Activated CD8-positive, alpha-beta memory T cell treated with anti-CD3 and anti-CD28 coated beads, Interleukin-2, amount 50 U/mL, for 48 hours (primary cell): ENCODE measurements around the gene PDC.
"Not testable (repeated sequence)": the region's sequence is repeated elsewhere in the genome, so short reads cannot be mapped to it uniquely, and the experiment has no call there.

Experiments
- DNase-seq: peaks from one replicate; pipeline ENCODE4 v3.0.0-alpha.2; 2020

PDC gene

DNA sequence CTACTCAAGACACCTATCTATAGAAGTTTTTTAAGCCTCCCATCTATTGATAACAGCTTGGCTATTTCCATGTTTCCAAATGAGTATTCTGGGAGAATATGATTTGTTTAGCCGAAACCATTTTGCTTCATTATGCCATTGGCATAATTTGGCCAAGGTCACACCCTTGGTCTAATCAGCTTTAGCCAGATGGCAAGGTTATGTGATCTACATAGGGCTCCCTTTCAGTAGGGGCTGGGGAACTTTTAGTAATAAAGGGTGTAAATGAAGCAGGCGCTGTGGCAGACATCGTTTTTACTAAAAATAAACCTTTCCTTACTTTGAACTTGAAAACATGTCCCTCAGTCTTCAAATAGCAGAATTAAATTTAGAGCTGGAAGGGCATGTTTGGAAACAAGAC, 3.0 kb upstream of the PDC start:
- no peak for DNase-seq

DNA sequence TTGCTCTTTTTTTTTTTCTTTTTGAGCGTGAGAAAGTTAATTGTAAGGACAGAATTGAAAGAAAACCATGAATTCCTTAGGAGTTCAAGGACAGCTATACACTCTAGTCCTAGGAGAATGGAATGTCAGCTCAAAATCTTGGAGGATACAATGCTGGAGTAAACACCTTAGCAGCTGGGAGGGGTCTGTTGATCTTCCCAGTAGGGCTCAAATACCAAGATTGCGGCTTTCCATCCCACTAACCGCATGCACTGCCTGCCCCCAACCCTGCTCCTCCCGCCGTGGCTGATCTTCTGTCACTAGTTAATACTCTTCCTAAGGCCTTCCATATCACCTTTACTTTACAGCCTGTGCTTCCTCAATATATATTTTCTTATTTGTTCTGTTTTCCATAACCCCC, 2.6 kb upstream of the PDC start:
- no peak for DNase-seq

DNA sequence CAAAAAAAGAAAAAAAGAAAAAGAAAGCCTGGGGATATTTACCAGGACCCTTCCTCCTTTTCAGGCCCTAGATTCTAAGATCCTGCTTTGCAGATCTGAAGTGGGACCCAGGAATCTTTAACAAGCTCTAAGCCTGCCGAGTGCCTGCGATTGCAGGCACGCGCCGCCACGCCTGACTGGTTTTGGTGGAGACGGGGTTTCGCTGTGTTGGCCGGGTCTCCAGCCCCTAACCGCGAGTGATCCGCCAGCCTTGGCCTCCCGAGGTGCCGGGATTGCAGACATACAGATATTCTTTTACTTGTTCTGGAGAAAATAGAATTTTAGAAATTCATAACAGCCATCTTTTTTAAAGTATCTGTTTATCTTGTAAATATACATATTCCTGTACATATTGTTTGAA, 1.8 kb downstream of the PDC start:
- DNase-seq = not testable (repeated sequence)

DNA sequence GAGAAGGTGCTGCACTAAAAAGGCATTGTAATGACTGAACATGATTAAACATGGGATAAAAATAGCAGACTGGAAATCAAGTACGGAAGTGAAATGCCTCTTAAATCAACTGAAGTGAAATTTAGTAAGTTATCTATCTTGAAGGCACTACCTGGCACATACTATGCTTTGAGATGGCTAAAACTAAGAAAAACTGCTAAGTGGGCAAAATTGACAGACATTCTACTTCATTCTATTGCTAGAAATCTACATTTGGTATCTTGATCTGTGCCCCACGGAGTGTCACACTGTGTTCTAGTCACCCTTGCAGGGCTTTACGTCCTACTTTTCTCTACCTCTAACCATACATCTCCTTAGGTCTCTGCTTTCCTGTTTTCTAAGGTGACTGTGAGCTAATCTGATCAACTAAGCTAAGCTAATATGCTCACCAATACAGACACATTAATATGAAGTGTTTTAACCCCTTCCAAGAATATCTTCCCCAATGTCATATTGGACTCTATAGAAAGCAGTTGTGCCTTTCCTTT, 4.1 kb downstream of the PDC start:
- no peak for DNase-seq

DNA sequence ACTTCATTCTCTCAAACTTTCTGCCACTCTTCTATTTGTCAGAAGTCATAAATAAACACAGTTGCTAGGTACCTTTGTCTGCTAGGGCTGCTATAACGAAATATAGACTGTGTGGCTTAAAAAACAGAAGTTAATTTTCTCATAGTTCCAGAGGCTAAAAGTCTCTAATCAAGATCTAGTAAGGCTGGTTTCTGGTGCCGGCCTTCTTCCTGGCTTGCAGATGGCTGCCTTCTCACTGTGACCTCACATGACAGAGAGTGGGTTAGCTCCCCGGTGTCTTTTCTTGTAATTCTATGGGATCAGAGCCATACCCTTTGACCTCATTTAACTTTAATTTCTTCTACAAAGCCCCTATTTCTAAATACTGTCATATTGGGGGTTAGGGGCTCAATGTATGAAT, 5.9 kb downstream of the PDC start:
- DNase-seq = no peak

DNA sequence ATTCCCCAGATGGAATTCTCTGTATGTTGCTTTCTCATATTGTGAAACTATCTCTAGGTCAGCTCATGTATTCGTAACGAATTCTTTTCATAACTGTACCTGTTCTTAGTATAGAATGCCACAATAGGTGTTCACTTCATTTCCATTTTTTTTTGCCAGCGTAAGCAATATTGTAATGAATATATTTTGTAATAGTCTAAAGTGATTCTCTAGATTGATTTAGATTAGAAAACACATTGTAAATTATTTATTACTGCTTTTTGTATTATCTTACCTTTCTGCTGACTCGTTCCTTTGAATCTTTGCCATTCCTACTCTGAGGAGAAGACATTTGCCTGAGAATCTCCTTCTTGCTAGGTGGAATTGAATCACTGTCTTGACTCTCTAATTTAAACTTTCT, 14.8 kb downstream of the PDC start:
- DNase-seq = no peak

DNA sequence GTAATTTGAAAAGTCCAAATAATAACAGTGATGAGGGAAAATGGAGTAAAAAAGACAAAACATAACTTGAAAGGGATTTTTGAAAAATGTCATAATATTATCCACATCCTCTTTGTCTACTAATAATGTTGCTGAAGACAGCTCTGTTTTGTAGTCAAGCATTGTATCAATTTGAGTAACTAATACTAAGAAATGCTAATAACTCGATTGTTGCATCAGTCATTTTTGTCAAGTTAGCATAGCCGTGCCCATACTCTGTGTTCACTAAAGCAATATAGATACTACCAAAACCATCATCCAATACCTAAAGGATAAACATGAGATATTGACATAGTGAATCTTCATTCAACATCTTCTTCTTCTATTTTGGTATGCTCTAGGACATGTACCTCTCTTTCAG, 17.3 kb downstream of the PDC start:
- DNase-seq = no peak

DNA sequence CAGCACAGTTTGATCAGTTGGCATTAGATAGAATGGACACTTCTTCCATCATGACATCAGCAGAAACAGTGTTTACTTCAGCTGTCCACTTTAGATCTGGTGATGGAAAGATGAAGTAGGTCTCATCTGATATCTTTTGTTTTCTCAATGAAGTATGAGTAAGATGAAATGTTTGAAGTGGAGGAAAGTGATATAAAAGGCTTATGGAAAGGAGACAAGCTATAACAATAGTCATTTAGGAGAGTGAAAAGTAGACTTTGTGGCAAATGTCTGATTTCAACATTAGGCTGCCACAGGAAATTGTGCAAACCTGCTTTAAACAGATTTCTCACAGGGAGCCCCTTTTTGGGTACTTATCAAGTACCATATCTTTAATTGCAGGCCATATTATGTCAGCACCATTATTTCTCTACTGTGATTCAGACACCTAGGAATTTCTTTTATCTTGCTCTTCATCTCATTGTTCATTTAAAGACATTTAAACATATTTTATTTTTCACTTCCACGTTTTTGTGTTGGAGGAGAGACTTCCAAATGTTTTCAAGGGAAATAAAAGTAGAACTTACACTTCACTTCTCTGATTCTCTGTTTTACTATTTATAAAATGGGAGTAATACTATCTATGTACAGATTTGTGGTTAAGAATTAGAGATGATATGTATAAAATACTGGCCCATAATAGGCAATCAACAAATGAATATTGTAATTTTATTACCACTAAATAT, 18.1 kb downstream of the PDC start:
- DNase-seq = no peak

DNA sequence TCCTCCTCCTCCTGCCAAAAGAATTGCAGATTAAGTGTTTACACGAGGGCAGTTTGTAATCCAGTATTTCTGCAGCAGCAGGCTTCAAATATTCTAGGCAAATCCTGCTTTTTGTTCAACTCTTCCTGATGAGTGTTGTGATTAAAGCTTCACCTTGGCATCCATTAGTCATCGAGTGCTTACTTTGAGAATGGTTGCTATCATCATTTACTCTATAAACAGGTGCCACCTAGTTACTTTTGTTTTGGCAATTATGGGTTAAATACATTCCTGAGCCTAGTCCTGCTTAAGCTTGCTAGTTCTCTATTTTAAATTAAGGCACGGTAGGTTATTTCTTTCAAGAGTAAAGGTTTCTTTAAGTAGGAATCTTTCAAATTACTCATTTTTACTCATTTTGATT, 20.3 kb downstream of the PDC start:
- no peak for DNase-seq

DNA sequence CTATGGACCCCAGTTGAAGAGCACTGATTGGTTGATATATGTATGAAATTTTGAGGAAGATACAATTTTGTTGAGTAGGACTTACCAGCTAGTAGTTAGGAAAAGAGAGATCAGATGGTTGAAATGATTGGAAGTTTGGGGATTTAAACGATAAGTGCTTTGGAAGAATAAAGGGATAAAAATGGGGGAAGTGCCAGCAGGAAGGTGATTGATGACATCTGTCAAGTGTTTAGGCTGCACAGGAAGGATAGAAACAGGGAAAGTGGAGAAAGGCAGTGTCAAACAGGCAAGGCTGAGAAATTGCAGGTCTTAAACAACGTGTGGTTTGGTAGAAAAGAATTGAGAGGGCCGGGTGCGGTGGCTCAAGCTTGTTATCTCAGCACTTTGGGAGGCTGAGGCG, 22.3 kb downstream of the PDC start:
- no peak for DNase-seq

DNA sequence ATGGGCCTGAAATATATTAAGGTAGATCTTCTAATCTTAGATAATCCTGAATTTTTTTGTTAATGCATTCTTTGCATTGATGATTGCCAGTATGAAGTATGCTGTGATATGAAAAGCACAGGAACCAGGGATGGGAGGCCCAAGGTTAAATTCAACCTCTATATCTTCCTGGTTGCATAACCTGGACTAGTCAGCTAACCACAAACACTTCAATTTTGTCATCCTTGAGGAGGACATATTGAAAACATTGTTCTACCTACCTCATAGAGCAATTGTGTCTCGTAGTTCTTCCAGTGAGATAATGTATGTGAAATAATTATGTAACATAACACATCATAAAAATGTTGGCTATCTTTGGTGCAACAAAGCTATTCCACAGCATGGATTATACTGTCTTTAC, 25.6 kb downstream of the PDC start:
- DNase-seq = no peak

DNA sequence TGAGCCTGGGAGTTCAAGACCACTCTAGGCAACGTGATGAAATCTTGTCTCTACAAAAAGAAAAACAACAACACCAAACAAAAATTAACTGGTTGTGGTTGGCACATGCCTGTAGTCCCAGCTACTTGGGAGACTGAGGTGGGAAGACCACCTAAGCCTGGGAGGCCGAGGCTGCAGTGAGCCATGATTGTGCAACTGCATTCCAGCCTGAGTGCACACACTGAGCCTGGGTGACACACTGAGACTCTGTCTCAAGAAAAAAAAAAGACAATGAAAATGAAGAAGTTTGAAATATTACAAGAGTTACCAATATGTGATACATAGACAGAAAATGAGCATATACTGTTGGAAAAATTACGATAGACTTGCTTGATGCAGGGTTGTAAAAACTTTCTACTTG, 31.9 kb downstream of the PDC start:
- DNase-seq = no peak

DNA sequence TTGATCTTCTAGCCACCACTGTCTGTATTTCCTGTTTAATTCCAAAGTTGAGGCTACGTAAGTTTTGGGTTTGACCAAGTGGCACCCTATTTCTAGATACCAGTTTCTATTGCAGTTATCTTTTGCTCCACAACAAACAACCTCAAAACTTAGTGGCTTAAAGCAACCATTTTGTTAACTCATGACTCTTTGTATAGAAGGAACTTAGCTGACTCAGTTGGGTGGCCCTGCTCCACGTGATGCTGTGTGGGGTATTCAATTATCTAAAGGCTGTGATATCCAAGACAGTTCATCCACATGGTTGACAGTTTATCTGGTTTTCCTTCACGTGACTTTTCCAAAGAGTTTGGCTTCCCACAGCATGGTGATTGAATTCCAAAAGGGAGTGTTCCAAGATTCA, 34.8 kb downstream of the PDC start:
- no peak for DNase-seq

DNA sequence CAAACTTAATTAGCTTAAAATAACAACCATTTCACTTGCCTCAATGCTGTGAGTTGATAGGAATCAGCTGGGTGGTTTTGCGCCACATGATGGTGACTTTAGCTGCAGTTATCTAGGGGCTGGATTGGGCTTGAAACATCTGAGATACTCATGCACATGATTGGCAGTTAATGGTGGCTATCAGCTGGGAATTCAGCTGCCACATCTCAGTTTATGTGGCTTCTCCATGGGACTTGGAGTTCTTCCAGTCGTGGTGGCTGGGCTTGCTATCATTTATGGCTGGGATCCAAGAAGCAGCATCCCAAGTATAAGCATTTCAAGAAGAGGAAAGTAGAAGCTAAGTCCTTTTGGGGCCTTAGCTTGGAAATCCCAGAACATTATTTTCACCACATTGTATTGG, 36.4 kb downstream of the PDC start:
- DNase-seq = no peak

DNA sequence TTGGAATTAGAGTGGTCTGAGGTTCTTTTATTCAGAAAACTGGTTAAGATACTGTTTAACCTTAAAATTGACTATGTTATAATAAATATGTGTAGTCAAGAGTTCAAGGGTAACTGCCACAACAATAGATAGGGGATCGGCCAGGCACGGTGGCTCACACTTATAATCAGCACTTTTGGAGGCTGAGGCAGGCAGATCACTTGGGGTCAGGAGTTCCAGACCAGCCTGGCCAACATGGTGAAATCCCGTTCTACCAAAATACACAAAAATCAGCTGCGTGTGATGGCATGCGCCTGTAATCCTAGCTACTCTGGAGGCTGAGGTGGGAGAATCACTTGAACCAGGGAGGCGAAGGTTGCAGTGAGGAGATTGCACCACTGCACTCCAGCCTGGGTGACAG, 39.5 kb downstream of the PDC start:
- no peak for DNase-seq

DNA sequence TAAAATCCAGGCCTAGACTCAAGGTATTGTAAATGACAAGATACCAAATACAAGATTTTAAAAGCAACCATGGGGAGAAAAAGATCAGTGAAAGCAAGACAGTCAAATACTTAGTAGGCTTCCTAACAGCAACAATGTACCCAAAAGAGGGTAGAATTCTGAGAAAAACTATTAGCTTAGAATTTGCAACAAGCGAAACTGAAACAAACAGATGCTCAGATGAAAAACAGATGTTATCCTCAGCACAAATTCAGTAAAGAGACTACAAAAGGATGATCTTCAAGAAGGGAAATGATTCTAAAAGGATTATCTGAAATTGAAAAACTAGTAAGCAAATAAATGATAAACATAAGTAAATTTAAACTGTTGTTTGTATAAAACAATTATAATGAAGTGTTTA, 40.0 kb downstream of the PDC start:
- DNase-seq = no peak

DNA sequence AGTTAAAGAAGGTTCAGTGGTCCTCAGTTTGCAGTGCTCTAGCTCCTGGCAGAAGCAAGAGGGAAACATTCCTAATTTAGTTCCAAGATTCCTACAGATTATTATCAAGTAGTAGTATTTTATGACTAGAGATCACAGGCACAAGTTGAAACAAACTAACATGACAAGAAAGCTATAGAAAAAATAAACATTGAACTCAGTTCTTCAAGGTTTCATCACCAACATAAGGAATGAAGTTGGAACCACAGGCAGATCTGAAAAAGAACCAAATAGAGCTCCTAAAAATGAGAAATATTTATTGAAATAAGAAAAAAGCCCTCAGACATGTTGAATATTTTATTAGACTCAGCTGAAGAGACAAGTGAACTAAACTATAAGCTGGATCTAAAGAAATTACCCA, 40.6 kb downstream of the PDC start:
- no peak for DNase-seq

DNA sequence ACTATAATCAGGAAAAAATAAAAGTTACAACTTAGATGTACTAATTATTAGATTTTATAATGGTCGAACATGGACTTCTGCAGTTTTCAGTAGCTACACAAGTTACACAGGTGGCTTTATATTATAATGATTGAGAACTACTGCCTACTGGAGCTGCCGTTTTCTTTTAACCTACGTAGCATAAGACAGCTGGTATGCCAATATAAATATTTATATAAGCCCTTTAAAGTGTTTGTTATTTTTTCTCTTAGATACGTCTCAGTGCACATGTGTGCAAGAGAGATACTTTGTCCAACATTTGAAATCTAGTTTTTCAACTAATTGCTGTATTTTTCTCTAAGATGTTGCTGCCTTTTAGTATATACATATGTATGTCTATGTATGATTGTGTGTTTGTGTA, 42.4 kb downstream of the PDC start:
- no peak for DNase-seq

DNA sequence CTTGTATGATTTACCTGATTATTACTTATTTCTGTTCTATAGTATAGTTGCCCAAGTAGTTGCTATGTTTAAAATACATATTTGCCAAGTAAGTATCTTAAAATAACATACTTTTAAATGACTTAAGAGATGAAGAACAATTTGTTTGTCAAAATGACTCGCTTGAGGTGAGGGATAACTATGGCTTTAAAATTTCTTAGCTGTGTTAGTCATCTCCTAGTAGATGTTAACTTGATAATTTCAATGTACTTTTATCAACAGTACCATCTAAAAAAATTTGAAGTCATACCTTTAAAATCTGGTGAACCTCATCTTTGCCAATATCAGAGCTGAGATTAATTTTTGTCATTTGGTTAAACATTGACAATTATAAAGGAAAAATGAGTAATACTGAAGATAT, 47.6 kb downstream of the PDC start:
- no peak for DNase-seq

DNA sequence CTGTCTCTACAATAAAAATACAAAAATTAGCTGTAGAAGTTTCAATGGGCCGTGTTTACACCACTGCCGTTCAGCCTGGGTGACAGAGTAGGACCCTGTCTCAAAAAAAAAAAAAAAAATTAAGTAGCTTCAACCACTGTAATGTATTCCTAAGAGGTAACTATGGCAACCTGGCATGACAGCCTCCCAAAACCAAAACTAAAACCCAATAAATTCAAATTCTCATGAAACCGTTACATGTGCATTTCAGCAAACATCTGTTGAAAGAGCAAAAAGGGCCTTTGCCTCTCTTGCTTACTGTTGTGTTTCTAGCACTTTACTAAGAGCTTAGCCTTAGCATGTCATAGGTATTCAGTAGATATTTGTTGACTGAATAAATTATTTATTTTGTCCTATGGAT, 51.8 kb downstream of the PDC start:
- no peak for DNase-seq

DNA sequence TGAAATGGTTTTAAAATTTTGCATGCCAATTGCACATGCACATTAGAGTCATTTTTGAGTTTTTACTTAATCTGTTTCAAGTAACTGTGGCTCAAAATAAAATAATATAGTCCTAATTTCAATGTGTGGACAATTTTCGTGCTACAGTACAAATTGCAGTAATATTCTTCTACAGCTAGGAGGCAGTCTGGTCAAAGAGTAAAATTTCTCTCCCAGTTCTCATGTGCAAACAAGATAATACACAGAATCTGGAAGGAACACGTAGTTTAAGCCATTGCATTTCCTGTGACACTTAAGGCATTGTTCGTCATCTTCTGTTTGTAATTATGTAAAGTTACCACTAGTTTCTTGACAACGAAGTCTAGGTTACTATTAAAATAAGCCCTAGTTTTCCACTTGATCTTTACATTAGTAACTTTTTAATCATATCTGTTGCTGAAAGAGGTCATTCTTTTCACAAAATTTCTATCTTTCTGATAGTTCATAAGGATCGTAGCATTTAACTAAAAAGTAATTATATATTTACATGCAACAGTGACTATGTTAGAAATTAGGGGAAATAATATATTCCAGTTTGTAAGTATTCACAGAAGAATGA, 56.4 kb downstream of the PDC start:
- DNase-seq = no peak

DNA sequence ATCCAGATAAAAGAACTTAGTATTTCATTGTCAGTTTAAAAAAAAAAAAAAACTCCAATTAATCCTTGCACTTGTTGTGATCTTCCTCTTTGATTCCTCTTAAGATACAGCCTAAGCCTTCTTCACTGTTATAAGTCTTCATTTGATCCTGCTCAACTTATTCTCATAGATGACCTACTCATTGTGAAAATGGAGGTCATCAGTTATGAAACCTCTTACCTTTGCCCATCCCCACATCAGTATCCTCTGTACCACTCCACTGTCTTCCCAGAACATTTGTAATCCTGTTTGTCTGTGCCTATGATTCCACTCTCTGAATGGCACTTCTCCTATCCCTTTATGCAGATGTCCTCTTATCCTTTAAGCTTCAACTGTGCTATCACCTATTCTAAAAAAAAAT, 57.3 kb downstream of the PDC start:
- no peak for DNase-seq

DNA sequence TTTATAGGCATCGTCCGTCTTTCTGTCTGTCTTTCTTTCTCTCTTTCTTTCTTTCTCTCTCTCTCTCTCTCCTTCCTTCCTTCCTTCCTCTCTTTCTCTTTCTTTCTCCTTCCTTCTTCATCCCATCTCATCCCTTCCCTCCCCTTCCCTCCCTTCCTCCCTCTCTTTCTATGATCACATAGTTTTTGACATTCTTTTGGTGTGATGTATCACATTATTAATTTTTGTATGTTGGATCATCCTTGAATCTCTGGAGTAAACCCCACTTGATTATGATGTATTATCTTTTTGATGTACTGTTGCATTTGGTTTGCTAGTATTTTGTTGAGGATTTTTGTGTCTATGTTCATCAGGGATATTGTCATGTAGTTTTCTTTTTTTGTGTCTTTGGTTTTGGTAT, 59.5 kb downstream of the PDC start:
- not testable (repeated sequence) for DNase-seq
